COLO668 (cell line): Measurements from ENCODE around the gene NLN.
"Not testable (repeated sequence)": the region's sequence is repeated elsewhere in the genome, so short reads cannot be mapped to it uniquely, and the experiment has no call there.

ENCODE experiments used
- DNase-seq: peaks from one replicate; lab custom pipeline; 2025; ENCODE audit not compliant: unreplicated experiment; lab: John Stamatoyannopoulos, UW

The NLN gene

GRCh38 chr5:65732046-65732445, 10.0 kb downstream of the NLN start:
- not testable (repeated sequence) for DNase-seq

- not testable (repeated sequence) for DNase-seq
These were observed 12.3 kb downstream of the NLN start for GRCh38 chr5:65734196-65734775.

DNA sequence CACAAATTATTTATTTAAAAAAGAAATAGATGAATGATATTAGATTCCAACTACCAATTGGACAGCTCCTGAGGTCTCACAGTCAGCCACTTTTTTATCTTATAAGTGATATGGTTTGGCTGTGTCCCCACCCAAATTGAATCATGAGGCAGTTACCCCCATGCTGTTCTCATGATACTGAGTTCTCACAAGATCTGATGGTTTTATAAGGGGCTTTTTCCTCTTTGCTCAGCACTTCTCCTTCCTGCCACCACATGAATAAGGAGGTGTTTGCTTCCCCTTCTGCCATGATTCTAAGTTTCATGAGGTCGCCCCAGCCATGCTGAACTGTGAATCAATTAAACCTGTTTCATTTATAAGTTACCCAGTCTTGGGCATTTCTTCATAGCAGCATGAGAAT, 12.9 kb downstream of the NLN start:
- DNase-seq = no peak

DNA sequence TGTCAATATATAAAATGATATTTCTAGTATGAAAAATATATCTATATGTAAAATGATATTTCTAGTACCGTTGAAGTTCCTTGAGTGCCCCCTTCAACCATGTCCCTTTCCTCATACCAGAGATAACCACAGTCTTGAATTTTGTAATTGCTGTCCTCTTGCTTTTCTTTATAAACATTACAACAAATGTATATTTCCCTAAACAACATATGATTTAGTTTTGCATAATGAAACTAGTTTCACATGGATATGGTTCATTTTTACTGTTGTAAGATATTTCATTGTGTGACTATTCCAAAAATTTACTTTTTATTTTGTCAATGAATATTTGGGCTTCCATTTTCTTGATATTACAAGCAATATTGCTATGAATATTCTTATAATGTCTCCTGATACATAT, 14.0 kb downstream of the NLN start:
- DNase-seq = no peak

DNA sequence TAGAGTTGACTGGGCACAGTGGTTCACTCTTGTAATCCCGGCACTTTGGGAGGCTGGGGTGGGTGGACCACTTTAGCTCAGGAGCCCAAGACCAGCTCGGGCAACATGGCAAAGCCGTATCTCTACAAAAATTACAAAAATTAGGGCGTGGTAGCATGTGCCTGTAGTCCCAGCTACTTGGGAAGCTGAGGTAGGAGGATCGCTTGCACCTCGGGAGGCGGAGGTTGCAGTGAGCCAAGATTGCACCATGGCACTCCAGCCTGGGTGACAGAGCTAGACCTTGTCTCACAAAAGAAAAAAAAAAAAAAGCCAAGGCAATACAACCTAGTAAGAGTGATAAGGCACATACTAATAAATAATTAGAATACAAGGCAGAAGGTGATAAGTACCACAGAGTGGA, 15.8 kb downstream of the NLN start:
- DNase-seq = no peak

DNA sequence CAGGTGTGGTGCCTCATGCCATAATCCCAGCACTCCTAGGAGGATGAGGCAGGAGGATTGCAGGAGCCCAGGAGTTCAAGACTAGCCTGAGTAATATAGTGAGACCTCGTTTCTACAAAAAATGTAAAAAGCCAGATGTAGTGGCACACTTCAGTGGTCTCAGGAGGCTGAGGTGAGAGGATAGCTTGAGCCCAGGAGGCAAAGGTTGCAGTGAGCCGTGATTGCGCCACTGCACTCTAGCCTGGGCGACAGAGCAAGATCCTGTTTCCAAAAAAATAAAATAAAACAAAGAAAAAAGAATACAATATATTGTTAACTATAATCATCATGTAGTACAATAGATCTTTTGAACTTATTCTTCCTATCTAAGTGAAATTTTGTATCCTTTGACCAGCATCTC, 16.3 kb downstream of the NLN start:
- DNase-seq = no peak

DNA sequence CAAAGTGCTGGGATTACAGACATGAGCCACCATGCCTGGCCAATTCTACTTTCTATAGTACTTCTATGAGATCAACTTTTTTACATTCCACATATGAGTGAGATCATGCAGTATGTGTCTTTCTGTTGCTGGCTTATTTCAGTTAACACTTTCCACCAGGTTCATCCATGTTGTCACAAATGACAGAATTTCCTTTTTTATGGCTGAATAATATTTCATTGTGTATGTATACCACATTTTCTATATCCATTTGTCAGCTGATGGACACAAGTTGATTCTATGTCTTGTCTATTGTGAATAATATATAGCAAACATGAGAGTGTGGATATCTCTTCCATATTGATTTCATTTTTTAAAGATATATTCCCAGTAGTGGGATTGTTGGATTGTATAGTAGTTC, 17.2 kb downstream of the NLN start:
- DNase-seq = no peak

DNA sequence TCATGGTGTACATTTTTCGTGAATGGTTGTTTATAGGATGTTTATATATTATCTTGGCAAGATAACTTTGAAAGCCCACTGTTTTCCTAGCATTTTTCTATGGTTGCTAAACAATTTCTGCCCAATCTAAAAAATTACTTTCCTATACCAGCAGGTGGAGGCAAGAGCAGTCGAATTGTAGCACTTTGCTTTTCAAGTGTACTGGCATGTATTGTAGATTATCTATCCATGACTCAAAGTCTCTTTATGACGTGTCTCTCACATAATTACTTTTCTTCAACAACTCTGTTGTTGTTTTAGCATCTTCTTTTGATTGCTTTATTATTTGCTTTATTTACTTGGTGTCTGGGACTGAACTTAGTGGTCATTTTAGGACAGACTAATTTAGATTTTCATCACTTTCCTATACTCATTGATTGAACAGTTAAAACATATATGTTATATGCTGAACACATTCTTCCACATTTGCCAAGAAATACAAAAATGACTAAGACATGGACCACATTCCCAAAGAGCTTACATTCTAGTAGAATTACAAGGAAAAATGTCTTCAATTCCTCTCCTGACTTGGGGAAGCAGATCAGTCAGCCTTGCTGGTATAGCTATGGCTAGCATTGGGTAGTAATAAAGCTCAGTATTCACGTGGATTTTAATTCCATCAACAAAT, 20.7 kb downstream of the NLN start:
- DNase-seq = no peak

DNA sequence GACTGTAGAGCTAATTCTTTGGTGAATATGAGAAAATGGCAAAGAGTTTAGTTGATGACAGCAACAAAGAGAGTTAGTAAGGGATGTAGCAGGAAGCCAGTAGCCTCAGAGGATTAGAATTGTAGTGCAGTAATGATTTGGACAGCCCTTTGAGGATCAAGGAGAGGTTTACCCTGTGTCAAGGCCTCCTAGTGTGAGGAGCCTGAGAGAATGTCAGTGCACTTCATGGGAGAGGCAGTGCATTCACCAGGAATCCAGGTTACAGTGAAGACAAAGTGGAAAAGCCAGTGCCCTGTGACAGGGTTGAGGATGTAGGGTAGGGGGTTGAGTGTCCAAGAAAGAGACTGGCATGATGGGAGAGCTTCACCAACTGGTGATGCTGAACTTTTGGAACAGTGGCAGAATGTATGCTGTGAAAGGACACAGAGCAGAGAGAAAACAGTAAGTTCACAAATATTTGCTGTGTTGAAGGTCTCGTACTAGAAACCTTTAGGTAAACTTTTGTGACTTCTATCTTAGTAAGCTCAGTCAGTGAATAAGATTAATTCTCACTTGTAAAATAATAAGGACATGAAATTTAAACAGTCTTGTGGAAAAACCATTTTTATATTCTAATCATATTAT, 27.3 kb downstream of the NLN start:
- no peak for DNase-seq

- DNase-seq = no peak
These were observed 28.0 kb downstream of the NLN start for GRCh38 chr5:65749956-65750355.

- DNase-seq = no peak
These were observed 28.9 kb downstream of the NLN start for GRCh38 chr5:65750938-65751337.

GRCh38 chr5:65753189-65753588, 31.2 kb downstream of the NLN start:
- no peak for DNase-seq

- DNase-seq = no peak
These were observed 36.6 kb downstream of the NLN start for GRCh38 chr5:65758546-65759144.

GRCh38 chr5:65760504-65761275, 38.7 kb downstream of the NLN start:
- DNase-seq = peak; percentile 5

DNA sequence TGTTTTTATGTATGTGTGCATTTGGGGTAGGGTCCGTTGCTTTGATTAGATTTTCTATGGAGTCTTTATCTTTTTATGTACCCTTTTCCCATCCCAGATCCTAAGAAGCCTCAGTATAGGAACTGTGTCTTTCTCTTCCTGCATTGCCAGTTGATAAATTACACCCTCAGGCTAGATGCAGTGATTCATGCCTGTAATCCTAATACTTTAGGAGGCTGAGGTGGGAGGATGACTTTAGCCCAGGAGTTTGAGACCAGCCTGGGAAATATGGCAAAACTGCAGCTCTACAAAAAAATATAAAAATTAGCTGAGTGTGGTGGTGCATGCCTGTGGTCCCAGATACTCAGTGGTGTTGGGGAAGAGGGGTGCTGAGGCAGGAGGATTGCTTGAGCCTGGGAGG, 40.2 kb downstream of the NLN start:
- DNase-seq = no peak

DNA sequence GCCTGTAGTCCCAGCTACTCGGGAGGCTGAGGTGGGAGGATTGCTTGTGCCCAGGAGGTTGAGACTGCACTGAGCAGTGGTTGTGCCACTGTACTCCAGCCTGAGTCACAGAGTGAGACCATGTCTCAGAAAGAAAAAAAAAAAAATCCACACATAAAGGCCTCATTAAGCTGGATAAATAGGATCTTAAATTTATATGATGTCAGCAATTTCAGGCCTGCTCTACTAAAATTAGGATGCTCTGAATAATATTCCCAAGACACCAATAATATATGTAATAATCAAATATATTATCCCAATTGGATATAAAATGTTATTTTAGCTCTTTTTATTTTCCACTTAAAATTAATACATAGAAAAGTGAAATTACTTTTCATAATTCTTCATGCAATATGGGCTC, 43.6 kb downstream of the NLN start:
- DNase-seq = no peak

DNA sequence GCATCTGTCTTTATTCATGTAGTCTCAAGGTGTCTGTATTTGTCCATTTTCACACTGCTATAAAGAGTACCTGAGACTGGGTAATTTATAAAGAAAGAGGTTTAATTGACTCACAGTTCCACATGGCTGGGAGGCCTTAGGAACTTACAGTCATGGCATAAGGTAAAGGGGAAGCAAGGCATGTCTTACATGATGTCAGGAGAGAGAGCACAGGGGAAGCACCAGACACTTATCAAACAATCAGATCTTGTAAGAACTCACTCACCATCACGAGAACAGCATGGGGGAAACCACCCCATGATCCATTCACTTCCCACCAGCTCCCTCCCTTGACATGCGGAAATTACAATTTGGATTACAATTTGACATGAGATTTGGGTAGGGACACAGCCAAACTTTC, 44.2 kb downstream of the NLN start:
- DNase-seq = no peak

DNA sequence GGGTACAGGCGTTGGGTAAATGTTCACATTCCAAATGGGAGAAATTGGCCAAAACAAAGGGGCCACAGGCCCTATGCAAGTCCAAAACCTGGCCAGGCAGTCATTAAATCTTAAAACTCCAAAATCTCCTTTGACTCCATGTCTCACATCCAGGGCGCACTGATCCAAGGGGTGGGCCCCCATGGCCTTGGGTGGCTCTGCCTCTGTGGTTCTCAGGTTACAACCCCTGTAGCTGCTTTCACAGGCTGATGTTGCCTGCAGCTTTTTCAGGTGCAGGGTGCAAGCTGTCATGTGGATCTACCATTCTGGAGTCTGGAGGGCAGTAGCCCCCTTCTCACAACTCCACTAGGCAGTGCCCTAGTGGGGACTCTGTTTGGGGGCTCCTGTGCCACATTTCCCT, 44.8 kb downstream of the NLN start:
- no peak for DNase-seq

DNA sequence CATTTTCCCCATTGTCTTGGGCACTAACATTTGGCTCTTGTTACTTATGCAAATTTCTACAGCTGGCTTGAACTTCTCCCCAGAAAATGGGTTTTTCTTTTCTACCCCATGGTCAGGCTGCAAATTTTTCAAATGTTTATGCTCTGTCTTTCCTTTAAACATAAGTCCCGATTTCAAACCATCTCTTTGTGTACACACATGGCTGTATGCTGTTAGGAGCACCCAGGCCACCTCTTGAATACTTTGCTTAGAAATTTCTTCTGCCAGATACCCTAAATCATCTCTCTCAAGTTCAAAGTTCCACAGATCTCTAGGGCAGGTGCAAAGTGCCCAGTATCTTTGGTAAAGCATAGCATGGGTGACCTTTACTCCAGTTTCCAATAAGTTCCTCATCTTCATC, 45.6 kb downstream of the NLN start:
- DNase-seq = no peak

GRCh38 chr5:65768723-65769346, 46.8 kb downstream of the NLN start:
- no peak for DNase-seq

DNA sequence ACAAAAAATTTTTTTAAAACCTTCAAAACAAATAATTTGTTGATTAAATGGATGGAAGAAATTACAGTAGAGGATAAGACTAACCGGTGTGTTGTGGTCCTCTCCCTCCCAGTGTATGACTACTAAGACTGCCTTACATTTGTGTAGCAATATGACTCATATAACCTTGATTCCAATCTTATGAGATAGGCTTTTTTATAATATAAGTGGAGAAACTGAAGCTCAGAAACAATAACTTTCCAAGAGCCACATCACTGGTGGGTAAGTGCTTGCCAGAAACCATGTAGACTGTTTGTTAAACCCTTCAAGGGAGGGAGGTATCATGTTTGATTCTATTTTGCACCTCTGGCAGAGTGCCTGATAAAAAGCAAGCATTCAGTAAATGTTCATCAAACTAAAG, 47.5 kb downstream of the NLN start:
- no peak for DNase-seq
